IPS DF 4.7 (cell line): ENCODE data around the gene SPATA25.
"Not testable (repeated sequence)": the region's sequence is repeated elsewhere in the genome, so short reads cannot be mapped to it uniquely, and the experiment has no call there.

ENCODE experiments used
- DNase-seq: peaks from one replicate; pipeline ENCODE4 v3.0.0-alpha.2; 2013; ENCODE audit warnings: low spot score; ENCODE audit errors: extremely low read depth

Gene SPATA25, protein sequence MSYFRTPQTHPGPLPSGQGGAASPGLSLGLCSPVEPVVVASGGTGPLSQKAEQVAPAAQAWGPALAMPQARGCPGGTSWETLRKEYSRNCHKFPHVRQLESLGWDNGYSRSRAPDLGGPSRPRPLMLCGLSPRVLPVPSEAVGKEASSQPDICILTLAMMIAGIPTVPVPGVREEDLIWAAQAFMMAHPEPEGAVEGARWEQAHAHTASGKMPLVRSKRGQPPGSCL

DNA sequence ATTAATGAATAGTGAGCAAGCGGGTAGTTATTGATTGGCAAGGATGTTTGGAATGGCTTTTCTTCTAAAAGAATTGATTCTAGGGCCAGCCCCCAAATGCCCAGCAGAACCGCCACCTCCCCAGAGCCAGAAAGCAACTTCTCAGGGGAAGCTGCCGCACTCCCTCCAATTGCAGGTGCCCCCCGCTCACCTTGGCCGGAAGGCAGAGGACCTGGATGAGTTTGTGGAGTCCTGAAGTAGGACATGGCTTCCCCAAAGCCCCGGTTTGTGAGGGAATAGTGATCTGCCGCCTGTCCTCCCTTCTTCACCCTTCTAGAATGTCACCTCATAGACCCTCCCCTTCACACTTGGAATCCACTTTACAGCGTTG, at the start of gene SPATA25:
Gene SPATA25 (minus strand): TSS at position 277 of the 370 bp plus-strand sequence. CDS start 32 bp downstream, at position 245.
- DNase-seq, result no peak

- no peak for DNase-seq
Observed at GRCh38 chr20:45935416-45936046, 48.1 kb upstream of the SPATA25 start.

DNA sequence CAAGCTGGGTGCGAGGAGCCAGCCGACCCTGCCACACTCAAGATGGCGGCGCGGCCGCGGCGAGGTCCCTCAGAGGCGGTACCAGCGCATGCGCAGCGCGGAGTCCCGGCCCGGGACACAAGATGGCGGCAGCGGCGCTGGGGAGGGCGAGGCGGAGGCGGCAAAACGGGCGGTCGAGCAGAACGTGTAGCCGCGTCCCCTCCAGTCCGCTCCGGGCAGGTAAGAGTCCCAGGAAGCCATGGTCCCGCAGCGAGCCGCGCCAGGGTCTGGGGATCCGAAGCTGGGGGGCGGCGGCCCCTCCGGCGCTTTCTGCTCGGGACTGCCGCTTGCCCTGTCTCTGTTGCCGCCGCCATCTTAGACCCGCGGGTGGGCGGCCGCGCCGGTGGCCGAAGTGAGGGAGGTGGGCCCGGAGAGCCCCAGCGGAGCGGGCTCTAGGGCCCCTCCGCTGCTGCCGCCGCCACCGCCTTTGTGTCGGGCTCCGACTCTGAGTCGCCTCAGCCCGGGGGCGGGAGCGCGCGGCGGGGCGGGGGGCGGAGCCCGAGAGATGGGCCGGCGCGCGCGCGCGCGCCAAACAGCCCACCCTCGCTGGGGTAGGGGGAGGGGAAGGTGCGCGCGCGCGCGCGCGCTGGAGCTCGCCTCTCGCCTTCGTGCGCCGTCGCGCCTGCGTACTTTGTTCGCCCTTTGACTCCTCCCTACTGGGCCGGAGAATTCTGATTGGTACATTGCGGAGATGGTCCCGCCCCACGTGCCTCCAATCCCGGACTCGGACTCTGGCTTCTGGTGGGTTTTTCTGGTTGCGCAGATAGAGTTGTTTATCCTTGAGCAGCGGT, 47.4 kb upstream of the SPATA25 start, which contains the start of gene PCIF1:
Gene PCIF1 (plus strand): TSS at position 98 of the 830 bp plus-strand sequence. CDS start 4,317 bp downstream, outside the sequence.
- DNase-seq, result no peak

- no peak for DNase-seq
Observed at GRCh38 chr20:45934046-45934585, 46.7 kb upstream of the SPATA25 start.

DNA sequence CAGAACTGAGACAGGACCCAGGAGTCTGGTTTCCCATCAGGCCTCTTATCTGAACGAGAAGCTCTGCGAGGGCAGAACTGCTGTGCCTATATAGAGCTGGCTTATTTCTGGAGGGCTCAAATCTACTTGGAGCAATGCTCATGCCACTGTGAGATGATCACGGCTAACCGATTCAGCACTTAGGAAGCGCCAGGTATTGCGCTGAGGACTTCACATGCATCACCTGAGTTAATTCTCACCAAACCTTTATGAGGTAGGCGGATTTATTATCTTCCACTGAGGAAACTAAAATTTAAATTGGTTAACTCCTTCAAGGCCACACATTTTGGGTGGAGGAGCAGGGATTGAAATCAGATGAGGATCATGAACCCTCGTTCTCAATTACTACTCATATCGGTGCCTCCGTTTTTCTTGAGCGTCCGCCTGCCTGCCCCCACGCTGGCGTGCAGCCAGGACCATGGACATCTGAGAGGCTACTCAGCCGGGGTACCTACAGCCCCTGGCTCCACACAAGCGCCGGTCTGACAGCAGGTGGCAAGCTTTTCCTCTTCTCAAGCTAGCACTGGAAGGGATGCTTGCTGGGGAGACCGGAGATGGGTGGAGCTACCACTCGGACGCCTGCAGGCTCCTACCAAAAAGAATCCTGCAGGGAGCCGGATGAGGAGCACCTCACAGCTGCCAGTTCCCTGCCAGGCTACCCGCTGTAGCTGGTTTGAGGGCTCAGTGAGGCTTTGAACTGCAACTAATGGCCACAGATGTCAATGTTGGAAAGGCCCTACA, 46.0 kb upstream of the SPATA25 start:
- no peak for DNase-seq

DNA sequence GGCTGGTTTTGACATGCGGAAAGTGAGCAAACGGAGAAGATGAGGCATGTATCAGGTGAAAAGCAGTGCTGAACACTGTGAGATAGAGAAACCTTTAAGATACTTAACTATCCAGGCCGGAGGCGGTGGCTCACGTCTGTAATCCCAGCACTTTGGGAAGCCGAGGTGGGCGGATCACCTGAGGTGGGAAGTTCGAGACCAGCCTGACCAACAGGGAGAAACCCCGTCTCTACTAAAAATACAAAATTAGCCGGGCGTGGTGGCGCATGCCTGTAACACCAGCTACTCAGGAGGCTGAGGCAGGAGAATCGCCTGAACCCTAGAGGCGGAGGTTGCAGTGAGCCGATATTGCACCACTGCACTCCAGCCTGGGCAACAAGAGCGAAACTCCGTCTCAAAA, 44.3 kb upstream of the SPATA25 start:
- not testable (repeated sequence) for DNase-seq

DNA sequence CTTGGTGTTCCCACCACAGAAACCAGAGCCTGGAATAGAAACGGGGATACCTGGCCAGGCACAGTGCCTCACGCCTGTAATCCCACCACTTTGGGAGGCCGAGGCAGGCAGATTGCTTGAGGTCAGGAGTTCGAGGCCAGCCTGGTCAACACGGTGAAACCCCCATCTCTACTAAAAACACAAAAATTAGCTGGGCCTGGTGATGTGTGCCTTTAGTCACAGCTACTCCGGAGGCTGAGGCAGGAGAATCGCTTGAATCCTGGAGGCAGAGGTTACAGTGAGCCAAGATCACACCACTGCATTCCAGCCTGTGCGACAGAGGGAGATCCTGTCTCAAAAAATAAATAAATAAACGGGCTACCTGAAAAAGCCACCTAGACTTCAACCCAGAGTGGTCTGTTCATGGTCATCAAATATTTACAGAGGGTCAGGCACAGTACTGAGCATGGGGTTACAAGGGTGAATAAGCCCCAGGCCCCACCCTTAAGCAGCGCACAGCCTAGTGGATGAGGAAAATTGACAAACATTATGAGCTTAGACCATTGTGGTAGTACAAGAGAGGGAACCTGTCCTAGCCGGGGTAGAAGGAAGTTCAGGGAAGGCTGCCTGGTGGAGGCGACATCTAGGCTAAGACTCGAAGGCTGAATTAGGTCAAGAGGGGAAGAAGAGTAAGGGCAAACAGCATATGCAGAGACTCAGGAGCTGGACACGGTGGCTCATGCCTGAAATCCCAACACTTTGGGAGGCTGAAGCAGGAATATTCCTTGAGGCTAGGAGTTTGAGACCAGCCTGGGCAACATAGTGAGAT, 39.9 kb upstream of the SPATA25 start:
- DNase-seq, result no peak

DNA sequence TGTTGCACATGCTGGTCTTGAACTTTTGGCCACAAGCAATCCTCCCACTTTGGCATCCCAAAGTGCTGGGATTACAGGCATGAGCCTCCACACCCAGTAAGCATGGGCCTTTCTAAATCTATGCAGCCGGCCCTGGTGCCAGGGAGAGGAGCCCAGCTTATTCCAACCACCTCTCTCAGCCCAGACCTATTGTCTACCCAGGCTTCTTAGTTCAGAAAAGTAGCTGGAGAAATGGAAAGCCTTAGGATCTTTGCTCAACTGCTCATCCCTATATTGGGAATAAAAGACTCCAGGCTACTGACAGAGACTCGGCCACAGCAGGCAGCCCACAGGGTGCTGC, 39.3 kb upstream of the SPATA25 start:
- DNase-seq, result no peak

GRCh38 chr20:45925821-45926506, 38.5 kb upstream of the SPATA25 start:
- DNase-seq, result no peak

DNA sequence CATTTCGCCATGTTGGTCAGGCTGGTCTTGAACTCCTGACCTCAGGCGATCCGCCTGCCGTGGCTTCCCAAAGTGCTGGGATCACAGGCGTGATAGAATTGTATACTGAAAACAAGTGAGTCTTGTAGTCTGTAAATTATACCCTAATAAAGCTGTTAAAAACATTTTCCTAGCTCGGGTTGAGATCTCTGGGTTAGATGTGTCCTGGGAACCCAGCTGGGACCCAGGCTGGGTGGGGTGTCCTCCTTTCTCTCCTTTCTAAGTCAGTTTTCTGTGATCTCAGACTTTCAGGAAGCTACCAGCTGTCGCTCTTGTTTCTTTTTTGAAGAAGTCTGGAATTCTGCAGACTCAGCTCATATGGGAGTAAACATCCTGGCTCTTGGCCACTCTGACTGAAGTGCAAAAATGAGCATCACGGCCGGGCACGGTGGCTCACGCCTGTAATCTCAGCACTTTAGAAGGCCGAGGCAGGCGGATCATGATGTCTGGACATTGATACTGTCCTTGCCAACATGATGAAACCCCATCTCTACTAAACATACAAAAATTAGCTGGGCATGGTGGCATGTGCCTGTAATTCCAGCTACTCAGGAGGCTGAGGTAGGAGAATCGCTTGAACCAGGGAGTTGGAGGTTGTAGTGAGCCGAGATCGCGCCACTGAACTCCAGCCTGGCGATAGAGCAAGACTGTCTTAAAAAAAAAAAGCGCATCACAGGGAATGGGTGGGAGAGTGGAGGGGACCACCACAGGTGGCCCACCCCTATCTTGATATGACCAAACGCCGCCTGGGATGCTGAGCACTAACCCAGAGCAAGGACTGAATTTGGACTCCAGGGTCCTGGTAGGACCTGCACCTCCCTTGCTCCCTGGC, 37.2 kb upstream of the SPATA25 start:
- DNase-seq, result no peak

- DNase-seq, result no peak
Observed at GRCh38 chr20:45921337-45922189, 34.1 kb upstream of the SPATA25 start.

GRCh38 chr20:45920462-45921336, 33.3 kb upstream of the SPATA25 start:
- DNase-seq, result no peak

DNA sequence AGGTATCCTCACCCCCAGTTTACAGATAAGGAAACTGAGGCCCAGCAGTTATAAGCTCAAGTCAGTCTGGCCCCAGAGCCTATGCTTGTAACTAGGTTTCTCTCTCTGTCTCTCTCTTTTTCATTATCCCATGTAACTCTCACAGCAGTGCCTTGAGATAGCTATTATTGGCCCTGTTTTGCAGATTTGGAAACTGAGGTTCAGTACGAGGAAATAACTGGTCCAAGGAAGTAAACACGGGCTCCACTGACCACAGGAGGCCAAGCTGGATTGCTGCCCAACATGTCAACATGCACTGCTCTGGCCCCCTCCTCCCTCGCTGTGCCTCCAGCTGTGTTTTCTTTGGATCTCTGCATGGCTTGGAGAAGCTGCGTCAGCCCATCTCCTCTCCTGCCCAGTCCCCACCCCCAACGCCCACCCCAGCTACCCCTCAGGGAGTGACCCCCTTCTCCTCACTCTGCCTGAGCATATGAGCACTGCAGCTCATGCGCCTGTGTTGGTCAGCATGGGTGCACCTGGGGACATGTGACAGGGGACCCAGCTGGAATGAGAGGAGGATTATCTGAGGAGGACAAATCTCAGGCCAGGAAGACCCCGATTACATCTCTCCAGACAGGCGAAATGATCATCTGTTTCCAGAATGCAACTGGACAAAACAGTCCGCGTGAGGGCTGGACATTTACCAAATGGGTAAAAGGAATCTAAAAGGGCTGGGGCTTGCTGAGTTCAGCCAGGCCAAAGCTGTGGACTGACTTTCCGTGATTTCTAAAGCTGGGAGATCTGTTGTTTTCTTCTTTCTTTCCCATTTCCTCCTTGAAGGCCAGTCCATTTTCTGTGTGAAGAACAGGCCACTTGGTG, 32.3 kb upstream of the SPATA25 start:
- DNase-seq, result no peak

- no peak for DNase-seq
Observed at GRCh38 chr20:45918779-45919537, 31.5 kb upstream of the SPATA25 start.

DNA sequence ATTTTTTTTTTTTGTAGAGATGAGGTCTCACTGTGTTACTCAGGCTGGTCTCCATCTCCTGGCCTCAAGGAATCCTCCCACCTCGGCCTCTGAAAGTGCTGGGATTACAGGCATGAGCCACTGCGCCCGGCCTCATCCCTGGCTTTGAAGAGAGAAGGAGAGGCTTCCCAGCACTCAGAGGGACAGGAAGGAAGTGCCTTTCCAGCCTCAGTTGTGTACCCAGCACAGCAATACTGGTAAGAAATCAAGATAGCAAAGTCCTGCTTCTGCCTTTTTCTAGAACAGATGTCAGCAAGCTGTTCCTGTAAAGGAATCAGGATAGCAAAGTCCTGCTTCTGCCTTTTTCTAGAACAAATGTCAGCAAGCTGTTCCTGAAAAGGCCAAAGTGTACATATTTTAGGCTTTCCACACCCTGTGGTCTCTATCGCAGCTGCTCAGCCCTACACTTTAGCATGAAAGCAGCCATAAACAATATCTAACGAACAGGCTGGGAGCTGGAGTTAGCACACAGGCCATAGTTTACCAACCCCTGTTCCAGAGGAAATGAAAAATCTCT, 30.8 kb upstream of the SPATA25 start:
- DNase-seq, result no peak
